SU-DHL-6 (cell line): ENCODE results near the gene IFRD2.

Source experiments
- CTCF ChIP-seq: fragments of 200-600 bp; sonication (generic); IDR thresholded peaks from one replicate; pipeline ENCODE4 v1.5.1; 2017; ENCODE audit warnings: antibody characterized with exemption, mild to moderate bottlenecking, low read length, moderate library complexity; ENCODE audit not compliant: insufficient read depth, poor library complexity, severe bottlenecking
- EZH2phosphoT487 ChIP-seq: fragments of 200-600 bp; sonication (generic), shearing (Covaris generic); conservative IDR thresholded peaks from 2 replicates; pipeline ENCODE4 v1.6.1; 2018; ENCODE audit warnings: mild to moderate bottlenecking, antibody characterized with exemption, low read length, moderate library complexity, mixed read lengths

- no peak for TF ChIP-seq CTCF
- TF ChIP-seq EZH2phosphoT487 = no peak
Observed at GRCh38 chr3:50338965-50339364, 46.7 kb upstream of the IFRD2 start.
